IMR-90 (cell line): Measurements from ENCODE around the gene CFAP300. TPM values are rescaled to one million over a fixed set of nuclear protein-coding genes. Genes with fewer than 3 reads are reported as not detected.

Experiments used
- ATAC-seq: fragments of 200-7000 bp; cut with Tn5 transposase; 2 replicates; pipeline ENCODE4 v1.9.1; 2020; ENCODE audit warnings: low read depth, mild to moderate bottlenecking, moderate library complexity
- BruUV-seq: library from RNA; stranded (reverse); fragments of 400-500 nt; replicated peaks from 2 replicates; lab custom pipeline; 2021; lab: Mats Ljungman, UMichigan
- CTCF ChIA-PET: fragments of 300-600 bp; formaldehyde crosslinking; extraction: SDS; loops from one replicate; lab custom pipeline; 2021; ENCODE audit warnings: antibody characterized with exemption; lab: Yijun Ruan, JAX
- POLR2A ChIA-PET: fragments of 300-600 bp; sonication (Branson Sonifier 250); formaldehyde crosslinking; loops from one replicate; lab custom pipeline; 2022; ENCODE audit warnings: antibody characterized with exemption; ENCODE audit not compliant: unreplicated experiment; lab: Charles Lee
- DNase-seq: peaks from one replicate; pipeline ENCODE4 v3.0.0; 2013
- H2AFZ ChIP-seq: replicated peaks from 2 replicates; pipeline ENCODE3; 2013; ENCODE audit warnings: low read length, mild to moderate bottlenecking; ENCODE audit not compliant: poor library complexity
- H2AK5ac ChIP-seq: 2 replicates; pipeline ENCODE4 v1.6.1; 2013; ENCODE audit warnings: low read depth, low read length, inconsistent platforms
- H2AK9ac ChIP-seq: replicated peaks from 2 replicates; pipeline ENCODE3; 2013; ENCODE audit warnings: mild to moderate bottlenecking, low read depth, low read length, moderate library complexity; ENCODE audit not compliant: poor library complexity
- H2BK120ac ChIP-seq: 2 replicates; pipeline ENCODE4 v1.6.1; 2013; ENCODE audit warnings: low read depth, low read length, inconsistent platforms
- H2BK15ac ChIP-seq: 3 replicates; pipeline ENCODE4 v1.6.1; 2013; ENCODE audit warnings: low read depth, low read length, inconsistent platforms
- H2BK20ac ChIP-seq: 2 replicates; pipeline ENCODE4 v1.6.1; 2013; ENCODE audit warnings: low read depth, mild to moderate bottlenecking, inconsistent platforms, low read length, moderate library complexity
- H2BK5ac ChIP-seq: 2 replicates; pipeline ENCODE4 v1.6.1; 2013; ENCODE audit warnings: mild to moderate bottlenecking, low read depth, low read length, inconsistent platforms; ENCODE audit not compliant: poor library complexity, severe bottlenecking
- H3K14ac ChIP-seq: replicated peaks from 2 replicates; pipeline ENCODE4 v1.6.1; 2013; ENCODE audit warnings: low read depth, low read length, inconsistent platforms
- H3K18ac ChIP-seq: 2 replicates; pipeline ENCODE4 v1.6.1; 2013; ENCODE audit warnings: low read depth, low read length, control low read depth
- H3K23ac ChIP-seq: 2 replicates; pipeline ENCODE4 v1.6.1; 2013; ENCODE audit warnings: low read depth, low read length, inconsistent platforms
- H3K27ac ChIP-seq: 2 replicates; pipeline ENCODE4 v1.5.1; 2013; ENCODE audit warnings: mild to moderate bottlenecking, control low read depth, low read length; ENCODE audit not compliant: insufficient read depth
- H3K27me3 ChIP-seq: 2 replicates; pipeline ENCODE4 v1.6.1; 2013; ENCODE audit warnings: low read length; ENCODE audit not compliant: control insufficient read depth, insufficient read depth
- H3K36me3 ChIP-seq: 2 replicates; pipeline ENCODE4 v1.6.1; 2013; ENCODE audit warnings: low read length, mixed read lengths; ENCODE audit not compliant: control insufficient read depth, insufficient read depth
- H3K4ac ChIP-seq: 2 replicates; pipeline ENCODE4 v1.6.1; 2013; ENCODE audit warnings: low read depth, low read length, inconsistent platforms
- H3K4me1 ChIP-seq: 2 replicates; pipeline ENCODE4 v1.6.1; 2013; ENCODE audit warnings: low read length, mixed read lengths; ENCODE audit not compliant: control insufficient read depth, insufficient read depth
- H3K4me2 ChIP-seq: 2 replicates; pipeline ENCODE4 v1.6.1; 2013; ENCODE audit warnings: low read depth, mild to moderate bottlenecking, control low read depth, low read length, moderate library complexity
- H3K4me3 ChIP-seq: 2 replicates; pipeline ENCODE4 v1.5.1; 2013; ENCODE audit warnings: low read depth, mild to moderate bottlenecking, control low read depth, low read length, moderate library complexity; ENCODE audit not compliant: insufficient read depth
- H3K56ac ChIP-seq: 2 replicates; pipeline ENCODE4 v1.6.1; 2013; ENCODE audit warnings: low read length, inconsistent platforms; ENCODE audit not compliant: insufficient read depth; ENCODE audit errors: extremely low read depth
- H3K79me1 ChIP-seq, 2 experiments: 2 replicates each; pipeline ENCODE4 v1.6.1; 2013; ENCODE audit warnings: low read length in 2 of 2, inconsistent platforms in 1 of 2, low read depth in 1 of 2
- H3K9ac ChIP-seq: 2 replicates; pipeline ENCODE4 v1.6.1; 2013; ENCODE audit warnings: low read depth, low read length, control low read depth
- H3K9me1 ChIP-seq: 2 replicates; pipeline ENCODE4 v1.6.1; 2013; ENCODE audit warnings: low read length, inconsistent platforms; ENCODE audit not compliant: insufficient read depth
- H3K9me3 ChIP-seq: 2 replicates; pipeline ENCODE4 v1.6.1; 2013; ENCODE audit warnings: low read length; ENCODE audit not compliant: control insufficient read depth, insufficient read depth
- H4K20me1 ChIP-seq: 2 replicates; pipeline ENCODE4 v1.6.1; 2013; ENCODE audit warnings: low read length, inconsistent platforms; ENCODE audit not compliant: insufficient read depth
- H4K5ac ChIP-seq: 2 replicates; pipeline ENCODE4 v1.6.1; 2013; ENCODE audit warnings: mild to moderate bottlenecking, low read depth, low read length, control low read depth
- H4K8ac ChIP-seq, 2 experiments: 2 replicates each; pipeline ENCODE4 v1.6.1; 2013; ENCODE audit warnings: low read depth in 2 of 2, low read length in 2 of 2, control low read depth in 1 of 2, inconsistent platforms in 1 of 2
- H4K91ac ChIP-seq: 2 replicates; pipeline ENCODE4 v1.6.1; 2013; ENCODE audit warnings: low read depth, low read length, inconsistent platforms; ENCODE audit not compliant: insufficient read depth
- BHLHE40 ChIP-seq: fragments of 150-350 bp; IDR thresholded peaks from 2 replicates; pipeline ENCODE4 v1.6.1; 2016; ENCODE audit warnings: mild to moderate bottlenecking, low read depth, low read length
- CEBPB ChIP-seq: IDR thresholded peaks from 2 replicates; pipeline ENCODE4 v1.6.1; 2012; ENCODE audit warnings: low read depth, low read length, improper control_type of control experiment
- CTCF ChIP-seq: conservative IDR thresholded peaks from 2 replicates; pipeline ENCODE4 v1.5.1; 2012; ENCODE audit warnings: mild to moderate bottlenecking, low read depth, low read length, improper control_type of control experiment
- ELK1 ChIP-seq: fragments of 150-350 bp; IDR thresholded peaks from 2 replicates; pipeline ENCODE4 v1.6.1; 2016; ENCODE audit warnings: low read depth, mild to moderate bottlenecking, low read length, moderate library complexity, borderline replicate concordance
- FOS ChIP-seq: fragments of 150-350 bp; IDR thresholded peaks from 2 replicates; pipeline ENCODE4 v1.6.1; 2016; ENCODE audit warnings: low read depth, low read length
- MAZ ChIP-seq: IDR thresholded peaks from 2 replicates; pipeline ENCODE4 v1.6.1; 2012; ENCODE audit warnings: low read depth, mild to moderate bottlenecking, low read length, improper control_type of control experiment, moderate library complexity, borderline replicate concordance
- POLR2A ChIP-seq: IDR thresholded peaks from 2 replicates; pipeline ENCODE4 v1.6.1; 2012; ENCODE audit warnings: mild to moderate bottlenecking, low read depth, low read length
- RAD21 ChIP-seq: IDR thresholded peaks from 2 replicates; pipeline ENCODE4 v1.6.1; 2012; ENCODE audit warnings: low read length, improper control_type of control experiment
- RFX5 ChIP-seq: IDR thresholded peaks from 2 replicates; pipeline ENCODE4 v1.8.0; 2012; ENCODE audit warnings: low read depth, mild to moderate bottlenecking, low read length, moderate library complexity
- WGBS, 2 experiments: methylation state at CpG; one replicate each; pipeline versions ENCODE4 v1.1.5 to v1.1.7; 2013; ENCODE audit warnings: missing lambda C conversion rate in 2 of 2; ENCODE audit not compliant: insufficient read length in 1 of 2; ENCODE audit errors: extremely low coverage in 2 of 2; 5-methylcytosine and 5-hydroxymethylcytosine counted together
- dilution Hi-C: fragments of 300-500 bp; cut with HindIII; formaldehyde crosslinking; loops from one replicate; pipeline ENCODE4 v1.14.3; 2018; ENCODE audit warnings: low sequenced_read_pairs; ENCODE audit not compliant: unreplicated experiment
- in situ Hi-C: fragments of 300-500 bp; cut with MboI; formaldehyde crosslinking; loops from 3 replicates; pipeline ENCODE4 v1.14.3; 2019; ENCODE audit warnings: low sequenced_read_pairs, inconsistent platforms, mixed read lengths
- intact Hi-C: fragments of 100-400 bp; cut with micrococcal nuclease; formaldehyde crosslinking; loops from 2 replicates; pipeline ENCODE4 v1.10.0; 2022
- polyA plus RNA-seq, 3 experiments: library from polyadenylated mRNA; depleted of rRNA; stranded (reverse); fragments of >200 nt; gene quantifications; 2 replicates each; pipeline ENCODE4 v1.2.3, GENCODE V29; 2012; ENCODE audit warnings: low replicate concordance in 1 of 3
- total RNA-seq: library from RNA; depleted of rRNA; stranded (reverse); fragments of >200 nt; gene quantifications from 2 replicates; pipeline ENCODE4 v1.2.3, GENCODE V29; 2012

The CFAP300 gene
- total and polyA plus RNA-seq, 2 of the 4 experiments (the other 2 are of a cell fraction) = 0.90 to 1.8 TPM

DNA sequence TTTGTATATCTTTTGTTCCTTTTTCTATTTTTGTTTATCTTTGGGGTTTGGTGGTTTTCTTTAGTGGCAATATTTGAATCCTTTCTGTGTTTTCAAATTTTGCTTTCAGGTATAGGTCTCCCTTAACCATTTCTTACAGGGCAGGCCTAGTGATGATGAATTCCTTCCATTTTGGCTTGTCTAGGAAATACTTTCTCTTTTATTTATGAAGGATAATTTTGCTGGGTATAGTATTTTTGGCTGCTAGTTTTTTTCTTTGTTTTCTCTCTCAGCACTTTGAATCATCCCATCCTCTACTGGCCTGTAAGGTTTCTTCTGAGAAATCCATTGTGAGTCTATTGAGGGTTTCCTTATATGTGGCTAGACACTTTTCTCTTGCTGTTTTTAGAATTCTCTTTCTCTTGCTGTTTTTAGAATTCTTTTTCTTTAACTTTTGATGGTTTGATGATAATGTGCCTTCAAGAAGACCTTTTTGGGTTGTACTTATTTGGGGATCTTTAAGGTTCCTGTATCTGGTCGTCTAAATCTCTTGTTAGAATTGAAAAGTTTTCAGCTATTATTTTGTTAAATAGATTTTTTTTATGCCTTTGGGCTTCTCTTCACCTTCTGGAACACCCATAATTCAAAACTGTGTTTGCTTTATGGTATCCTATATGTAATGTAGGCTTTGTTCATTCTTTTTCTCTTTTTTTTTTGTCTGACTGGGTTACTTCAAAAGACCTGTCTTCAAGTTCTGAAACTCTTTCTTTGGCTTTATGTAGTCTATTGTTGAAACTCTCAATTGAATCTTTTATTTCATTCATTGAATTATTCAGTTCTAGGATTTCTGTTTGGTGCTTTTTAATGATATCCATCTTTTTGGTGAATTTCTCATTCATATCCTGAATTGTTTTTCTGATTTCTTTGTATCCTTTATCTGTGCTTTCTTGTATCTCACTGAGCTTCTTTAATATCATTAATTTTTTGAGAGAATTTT is 24.5 kb downstream of the CFAP300 start:
- Histone ChIP-seq H2BK5ac (no peak overlapping the region), H3K27me3 (no peaks in the 10 kb centered on the region), H3K9me1 (no peaks in the 10 kb centered on the region), H3K36me3 (no peaks in the 10 kb centered on the region), H2BK15ac (no peak overlapping the region), H3K18ac (no peak overlapping the region), H2AK9ac (no peak overlapping the region), H4K91ac (no peak overlapping the region), H3K4me1 (no peaks in the 10 kb centered on the region), H3K79me1 (no peaks in the 10 kb centered on the region), H2BK20ac (no peak overlapping the region), H3K56ac (no peak overlapping the region), H3K9ac (no peak overlapping the region), H3K4me3 (no peak overlapping the region), H4K20me1 (no peaks in the 10 kb centered on the region), H2AFZ (no peak overlapping the region), H4K8ac (no peak overlapping the region), H3K4ac (no peak overlapping the region), H3K4me2 (no peak overlapping the region), H2BK120ac (no peak overlapping the region), H3K9me3 (peaks cover 7% of the 10 kb centered on the region), H3K23ac (no peak overlapping the region), H3K27ac (no peak overlapping the region), H4K5ac (no peak overlapping the region), H2AK5ac (no peak overlapping the region), H3K14ac (no peak overlapping the region)
- intact Hi-C loops (no loop called here), in situ Hi-C loops (no loop called here), dilution Hi-C loops (no loop called here)
- ATAC-seq = no peak
- POLR2A ChIA-PET = interaction anchor here (0.6 kb wide), 1 partner anchor 44 kb away, joined by 3 read pairs; no protein-coding TSS in a partner anchor
- no peak for DNase-seq
- CTCF ChIA-PET = interaction anchor here (0.8 kb wide), 1 partner anchor 11 kb away, joined by 3 read pairs; no protein-coding TSS in a partner anchor
- no CpG with 5 or more reads among the region's 1 CpG for WGBS, 2 experiments
- no TSS peak for BruUV-seq
- no peak for TF ChIP-seq CEBPB
- no peak for TF ChIP-seq MAZ
- no peak for TF ChIP-seq RAD21
- TF ChIP-seq RFX5 = no peak
- TF ChIP-seq ELK1 = no peak
- TF ChIP-seq FOS = no peak
- TF ChIP-seq POLR2A = no peak
- no peak for TF ChIP-seq CTCF
- TF ChIP-seq BHLHE40 = no peak
